GM19372 (cell line): ENCODE results near the gene KCTD1.
A peak's percentile ranks its signal among the peaks of the same experiment; 100 is the strongest.

Experiments used
- ATAC-seq: cut with Tn5 transposase; IDR thresholded peaks from one replicate; pipeline ENCODE4 v1.9.1; 2021; ENCODE audit warnings: mild to moderate bottlenecking, low read depth, moderate library complexity; ENCODE audit not compliant: unreplicated experiment

Gene KCTD1

DNA sequence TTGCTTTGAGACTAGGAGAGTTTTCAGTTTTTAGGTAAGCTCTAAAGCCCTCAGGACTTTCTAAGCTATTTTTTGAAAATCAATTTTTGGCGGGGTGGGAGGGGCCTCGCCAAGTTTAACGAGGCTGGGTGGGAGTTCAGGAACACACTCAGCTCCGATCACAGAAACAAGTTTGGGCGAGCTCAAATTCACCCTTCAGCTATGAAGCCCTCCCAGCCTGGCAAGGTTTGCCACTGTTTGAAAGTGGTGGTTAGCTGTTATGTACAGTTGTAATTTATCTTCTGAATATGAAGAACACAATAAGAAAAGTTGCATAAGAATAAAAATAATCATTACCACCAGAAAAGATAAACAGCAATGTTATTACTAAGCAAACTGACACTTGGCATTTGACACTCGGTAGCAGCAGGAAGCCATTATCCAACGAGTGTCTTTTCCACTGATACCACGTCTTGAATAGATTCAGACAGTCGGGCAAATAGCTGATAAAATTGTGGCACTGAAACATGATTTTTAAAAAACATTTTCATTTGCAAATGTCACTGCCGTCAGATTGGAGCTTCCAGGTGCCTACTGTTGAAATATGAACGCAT is 59.8 kb downstream of the KCTD1 start:
- ATAC-seq: no peak

DNA sequence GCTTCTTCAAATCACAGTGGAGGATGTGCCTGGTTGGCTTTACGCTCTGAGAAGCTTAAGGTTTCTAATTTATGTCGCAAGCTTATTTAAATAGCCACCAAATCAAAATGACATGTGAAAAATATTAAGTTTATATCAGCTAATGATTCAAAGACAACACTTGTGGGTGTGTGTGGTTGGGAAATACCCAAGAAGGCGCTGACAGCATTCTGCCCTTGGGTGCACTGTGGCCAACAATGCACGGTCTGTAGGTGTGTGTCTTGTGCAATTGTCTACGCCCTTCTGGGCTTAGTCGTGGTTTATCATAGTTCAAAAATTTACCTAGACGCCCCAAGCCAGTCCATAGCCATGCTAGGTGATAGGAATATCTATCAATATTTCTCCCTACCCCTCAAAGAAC is 60.9 kb downstream of the KCTD1 start:
- ATAC-seq: peak; percentile 87

DNA sequence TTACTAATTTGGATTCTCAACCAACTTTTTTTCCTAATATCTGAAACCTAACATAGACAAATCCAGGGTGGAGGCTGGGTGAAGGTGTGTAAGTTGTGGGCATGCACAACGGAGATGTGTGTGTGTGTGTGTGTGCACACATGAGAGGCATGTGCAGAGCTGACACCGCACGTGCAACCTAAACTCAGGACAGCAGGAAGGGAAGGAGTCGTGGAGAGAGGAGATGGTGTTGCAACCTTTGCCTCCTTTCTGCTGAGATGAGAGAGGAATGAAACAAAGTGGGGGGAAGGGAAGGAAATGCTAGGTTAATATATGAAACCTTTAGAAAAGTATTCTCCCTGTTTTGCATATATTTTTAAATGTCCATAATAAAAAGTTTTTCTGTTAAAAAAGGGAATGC is 64.7 kb downstream of the KCTD1 start:
- ATAC-seq: no peak

DNA sequence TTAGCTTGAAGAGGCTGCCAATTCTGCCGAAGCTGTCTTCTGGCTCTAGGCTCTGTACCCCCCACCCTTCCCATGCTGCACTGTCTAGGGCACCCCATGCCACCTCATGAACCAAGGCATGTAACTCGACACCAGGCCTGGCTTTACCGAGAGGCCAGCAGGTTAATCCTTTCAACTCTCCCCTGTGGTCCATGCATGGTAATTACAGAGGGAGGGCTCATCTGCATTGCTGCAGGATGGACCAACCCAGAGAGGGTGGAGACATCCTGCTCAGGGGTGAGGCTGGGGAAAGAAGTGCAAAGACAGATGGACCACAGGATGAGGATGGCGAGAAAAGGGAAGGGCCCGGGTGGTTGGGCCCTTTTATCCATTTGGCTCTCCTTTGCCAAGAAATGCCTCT is 65.8 kb downstream of the KCTD1 start:
- no peak for ATAC-seq

DNA sequence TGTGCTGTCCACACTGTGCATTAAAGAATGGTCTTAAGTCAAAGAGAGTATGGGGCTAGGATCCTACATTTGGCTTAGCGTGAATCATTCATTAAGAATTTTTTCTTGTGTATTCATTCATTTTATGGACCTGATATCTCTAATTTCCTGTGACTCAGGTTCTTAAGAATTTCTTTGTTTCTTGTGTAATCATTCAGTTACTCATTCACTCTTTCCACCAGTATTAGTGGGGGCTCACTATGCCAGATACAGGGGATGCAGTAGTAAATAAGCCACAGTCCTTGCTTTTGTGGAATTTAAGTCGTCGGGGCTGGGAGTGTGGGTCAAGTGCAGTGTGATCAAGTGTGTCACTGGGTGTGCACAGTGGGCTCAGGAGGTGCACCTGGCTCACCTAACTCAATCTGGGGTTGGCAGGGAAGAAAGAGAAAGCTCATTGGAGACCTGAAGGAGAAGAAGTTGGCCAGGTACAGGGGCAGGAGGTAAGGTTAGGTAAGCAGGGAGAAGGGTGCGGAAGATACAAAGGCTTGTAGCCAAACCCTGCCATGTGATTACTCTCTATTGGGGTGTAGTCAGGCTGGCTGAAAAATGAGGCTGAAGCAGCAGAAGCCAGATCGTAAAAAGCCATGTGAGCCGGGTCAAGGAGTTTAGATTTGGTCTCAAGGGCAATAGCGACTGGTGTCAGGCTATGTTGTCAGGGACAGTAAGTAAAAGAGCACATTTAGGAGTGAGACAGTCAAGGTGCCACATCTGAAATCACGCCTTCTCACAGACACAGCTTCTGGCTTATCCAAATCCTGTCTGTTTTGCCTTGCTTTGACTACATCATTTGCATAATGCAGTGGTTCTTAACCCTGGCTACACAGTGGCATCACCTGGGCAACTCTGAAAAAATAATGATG is 67.2 kb downstream of the KCTD1 start:
- no peak for ATAC-seq

DNA sequence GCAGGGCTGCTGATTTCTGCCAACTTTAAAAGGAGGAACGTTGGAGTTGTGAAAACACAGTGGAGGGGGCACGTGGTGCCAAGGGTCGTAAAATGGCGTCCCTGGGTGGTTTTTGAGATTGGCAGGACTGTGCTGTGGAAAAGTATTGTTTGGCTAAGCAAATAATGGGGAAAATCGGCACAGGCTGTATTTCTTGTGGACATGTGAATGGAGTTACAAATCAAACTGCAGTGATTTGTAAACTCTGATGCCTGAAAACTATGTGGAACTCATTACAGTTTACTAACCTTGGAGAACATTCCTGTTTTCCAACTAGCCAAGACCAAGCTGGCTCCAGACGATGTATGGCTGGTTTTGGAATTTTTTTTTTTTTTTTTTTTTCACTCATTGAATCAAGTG is 68.7 kb downstream of the KCTD1 start:
- ATAC-seq: no peak

DNA sequence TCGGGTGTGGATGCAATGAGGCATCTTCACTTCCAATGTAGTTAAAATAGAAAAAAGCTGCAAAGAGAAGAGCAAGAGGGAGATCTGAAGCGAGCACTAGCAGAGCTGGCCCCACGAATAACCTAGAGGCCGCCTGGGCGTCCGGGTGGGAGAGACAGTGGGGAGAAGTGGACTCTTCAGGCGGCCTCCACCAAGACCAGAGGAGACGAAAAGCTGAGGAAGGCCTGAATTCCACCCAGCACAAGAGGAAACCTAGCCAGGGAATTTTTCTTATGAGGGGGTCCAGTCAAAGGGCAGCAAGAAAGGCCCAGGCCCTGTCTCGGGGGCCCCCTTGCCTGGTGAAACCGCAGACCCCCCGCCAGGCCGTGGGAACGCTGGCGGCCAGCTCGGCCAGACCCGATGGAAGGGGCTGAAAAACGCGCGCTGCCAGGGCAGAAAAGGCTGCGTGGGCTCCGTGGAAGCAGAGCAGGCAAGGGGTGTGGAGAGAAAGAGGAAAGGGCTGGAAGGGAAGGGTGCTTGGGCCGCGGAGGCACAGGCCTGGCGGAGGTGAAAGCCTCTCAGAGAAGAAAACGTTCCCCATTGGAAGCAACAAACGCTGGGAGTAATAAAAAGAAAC is 69.2 kb downstream of the KCTD1 start:
- ATAC-seq: no peak

DNA sequence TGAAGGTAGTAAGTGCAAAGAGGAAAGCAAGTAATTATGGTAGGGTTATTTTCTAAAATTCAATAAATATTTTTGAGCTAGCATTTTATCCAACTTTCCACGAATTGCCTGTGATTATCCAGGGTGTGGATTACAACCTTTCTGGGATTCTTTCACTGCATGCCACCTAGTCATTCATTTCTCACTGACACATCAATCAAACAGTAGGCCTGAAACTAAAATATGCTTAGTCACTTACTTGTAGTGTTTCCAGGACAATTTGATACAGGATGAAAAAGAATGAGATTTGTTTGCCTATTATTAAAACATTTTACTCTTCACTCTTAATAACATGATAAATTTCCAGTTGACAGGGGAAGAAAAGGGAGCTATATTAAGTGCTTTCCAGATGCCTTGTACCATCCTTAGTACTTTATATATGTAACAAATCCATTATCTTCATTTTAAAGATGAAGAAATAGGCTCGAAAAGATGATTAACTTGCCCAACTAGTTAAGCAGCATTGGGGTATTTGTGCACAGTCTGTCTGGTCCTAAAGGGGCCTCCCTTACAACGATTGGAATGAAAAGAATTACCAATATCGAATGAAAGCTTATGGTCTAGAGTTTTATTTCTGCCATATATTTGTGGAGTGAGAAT is 70.4 kb downstream of the KCTD1 start:
- ATAC-seq: no peak

DNA sequence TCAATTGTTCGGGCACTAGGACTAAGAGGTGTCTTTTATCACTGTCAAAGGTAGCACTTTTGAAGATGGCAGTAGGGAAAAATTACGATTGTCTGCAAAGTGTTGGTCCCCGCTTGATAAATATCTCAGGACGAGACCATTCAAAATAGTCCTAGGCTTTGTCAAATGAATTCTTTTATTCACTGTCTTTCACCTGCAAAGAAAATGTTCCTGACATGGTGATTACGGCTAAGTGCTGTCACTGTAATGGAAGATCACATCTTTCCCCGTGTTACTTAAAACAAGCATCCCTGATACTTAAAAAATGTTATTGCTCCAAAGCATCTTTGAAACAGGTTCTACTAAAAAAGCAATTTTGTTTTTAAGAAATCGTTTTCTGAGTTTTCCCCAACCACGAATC is 71.7 kb downstream of the KCTD1 start:
- ATAC-seq: no peak

DNA sequence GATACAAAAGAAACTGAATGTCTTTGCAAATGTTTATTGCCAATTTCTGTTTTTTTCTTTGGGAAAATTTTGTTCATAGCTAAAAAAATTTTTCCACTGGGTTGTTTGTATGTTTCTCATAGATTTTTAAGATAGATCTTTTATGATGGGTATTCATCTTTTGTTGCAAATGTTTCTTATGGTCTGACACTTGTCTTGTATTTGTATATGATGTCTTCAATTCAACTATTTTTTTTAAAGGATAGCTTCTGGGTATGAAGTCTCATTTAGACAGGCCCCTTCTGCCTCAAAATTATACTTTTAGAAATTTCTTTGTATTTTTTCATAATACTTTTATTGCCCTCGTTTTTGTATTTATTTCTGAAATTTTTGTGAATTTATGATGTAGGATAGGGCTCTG is 73.8 kb downstream of the KCTD1 start:
- no peak for ATAC-seq

DNA sequence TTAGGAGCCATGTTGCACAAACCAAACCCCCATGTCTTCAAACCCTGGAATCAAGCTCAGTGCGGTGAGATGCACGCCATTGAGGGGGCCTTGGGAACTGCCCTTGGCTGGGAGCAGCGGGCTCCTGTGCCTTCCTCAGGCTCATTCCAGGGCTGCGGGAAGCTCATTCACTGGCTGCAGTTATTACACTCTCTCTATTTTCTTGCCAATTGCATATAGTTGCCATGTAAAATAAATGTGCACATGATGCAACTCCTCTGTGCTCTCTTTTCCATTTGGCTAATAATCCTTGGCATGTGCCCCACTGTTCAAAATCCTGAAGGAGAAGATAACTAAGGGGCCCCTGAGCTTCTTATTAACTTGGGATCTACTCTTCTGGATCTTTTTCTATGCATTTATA is 74.7 kb downstream of the KCTD1 start:
- no peak for ATAC-seq

DNA sequence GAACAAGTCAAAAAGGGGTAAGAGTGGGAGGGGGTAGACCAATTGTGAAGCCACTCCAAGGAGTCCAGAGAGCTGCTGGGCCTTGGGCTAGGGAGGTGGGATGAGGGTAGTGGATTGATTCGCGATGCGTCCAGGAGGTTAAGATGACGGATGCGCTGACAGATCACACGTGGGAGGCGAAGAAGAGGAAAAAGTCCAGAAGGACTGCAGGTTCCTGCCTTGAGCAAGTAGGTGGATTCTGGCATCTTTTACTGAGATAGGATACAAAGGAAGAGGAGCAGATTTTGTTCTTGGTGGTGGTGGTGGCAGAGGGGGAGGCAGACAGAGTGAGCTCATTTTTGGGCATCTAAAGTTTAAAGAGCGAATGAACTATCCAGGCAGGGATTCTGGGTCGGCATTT is 76.5 kb downstream of the KCTD1 start:
- ATAC-seq: no peak

DNA sequence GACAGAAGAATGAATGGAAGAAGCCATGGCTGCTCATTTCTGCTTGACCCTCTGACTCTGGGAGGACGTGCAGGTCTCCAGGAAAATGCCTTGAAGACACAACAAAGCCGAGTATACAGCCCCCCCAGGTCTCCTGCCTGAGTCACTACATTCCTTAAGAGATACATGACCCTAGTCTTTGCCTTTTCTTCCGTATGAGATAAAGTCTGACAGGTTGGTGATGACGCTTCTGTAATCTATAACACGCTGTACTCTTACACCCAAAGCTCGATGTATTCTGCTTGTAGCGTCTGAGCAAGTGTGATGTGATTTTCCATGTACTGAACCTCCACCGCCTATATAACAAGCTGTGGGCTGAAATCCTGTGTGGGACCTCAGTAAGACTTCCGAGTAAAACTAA is 77.3 kb downstream of the KCTD1 start:
- no peak for ATAC-seq

DNA sequence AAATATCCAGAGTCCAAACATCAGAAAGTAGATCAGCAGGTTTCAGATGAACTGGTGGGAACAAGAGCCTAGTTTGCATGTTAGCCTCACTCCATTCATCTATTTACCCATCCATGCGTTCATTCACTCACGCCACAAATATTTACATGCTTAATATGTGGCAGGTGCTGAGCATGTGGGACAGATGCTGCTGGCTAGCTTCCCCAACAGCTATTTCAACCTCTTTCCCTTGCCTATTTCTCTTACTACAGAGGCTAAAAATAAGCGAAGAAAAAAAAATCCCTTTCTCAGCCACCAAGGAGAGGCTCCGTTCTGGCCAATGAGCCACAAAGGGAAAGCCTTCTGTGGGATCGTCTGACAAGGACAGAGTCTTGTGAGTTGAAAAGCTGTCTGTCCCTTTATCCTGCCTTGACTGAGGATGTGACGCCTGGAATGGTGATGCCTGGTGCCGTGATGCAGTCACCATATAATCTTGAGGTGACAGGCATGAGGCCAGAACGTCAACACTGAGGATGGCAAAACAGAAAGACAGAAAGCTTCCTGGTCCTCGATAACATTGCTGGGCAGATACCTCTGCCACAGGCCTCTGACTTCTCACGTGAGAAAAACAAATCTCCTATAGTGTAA is 78.2 kb downstream of the KCTD1 start:
- ATAC-seq: peak; percentile 67

DNA sequence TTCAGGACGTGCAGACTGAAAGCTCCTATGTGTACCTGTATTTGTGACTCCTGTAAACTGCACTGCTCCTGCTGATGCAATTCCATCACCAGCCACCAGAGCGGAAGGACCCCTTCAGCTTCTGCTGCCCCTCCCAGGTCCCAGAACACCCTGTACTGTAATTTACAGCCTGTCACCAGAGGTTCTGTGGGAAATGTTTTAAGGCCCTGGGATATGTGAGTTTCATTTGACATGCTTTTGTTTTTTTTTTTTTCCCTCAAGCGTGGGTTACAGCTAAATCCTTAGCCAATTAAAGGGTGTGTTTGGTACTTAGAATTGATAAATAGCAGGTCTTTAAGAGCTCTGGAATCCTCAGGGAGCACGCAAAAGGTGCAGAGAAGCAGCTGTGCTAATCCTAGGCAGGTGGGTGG is 79.4 kb downstream of the KCTD1 start:
- ATAC-seq: peak; percentile 61

DNA sequence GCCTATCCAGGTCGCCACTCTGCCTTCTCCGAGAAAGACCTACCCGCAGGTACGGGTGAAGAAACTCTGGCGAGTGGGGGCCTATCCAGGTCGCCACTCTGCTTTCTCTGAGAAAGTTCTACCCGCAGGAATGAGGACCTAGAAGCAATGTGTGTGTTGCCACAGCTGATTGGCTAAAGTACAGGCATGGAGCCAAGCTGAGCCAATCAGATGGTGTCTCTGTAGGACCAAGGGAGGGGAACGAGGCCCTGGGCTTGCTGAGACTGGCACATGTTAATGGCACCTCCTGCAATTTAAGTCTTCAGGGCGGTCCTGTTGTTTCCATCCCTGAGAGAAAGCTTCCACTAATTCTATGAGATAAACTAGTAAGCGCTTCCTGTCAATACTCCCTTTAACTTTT is 82.3 kb downstream of the KCTD1 start:
- no peak for ATAC-seq

DNA sequence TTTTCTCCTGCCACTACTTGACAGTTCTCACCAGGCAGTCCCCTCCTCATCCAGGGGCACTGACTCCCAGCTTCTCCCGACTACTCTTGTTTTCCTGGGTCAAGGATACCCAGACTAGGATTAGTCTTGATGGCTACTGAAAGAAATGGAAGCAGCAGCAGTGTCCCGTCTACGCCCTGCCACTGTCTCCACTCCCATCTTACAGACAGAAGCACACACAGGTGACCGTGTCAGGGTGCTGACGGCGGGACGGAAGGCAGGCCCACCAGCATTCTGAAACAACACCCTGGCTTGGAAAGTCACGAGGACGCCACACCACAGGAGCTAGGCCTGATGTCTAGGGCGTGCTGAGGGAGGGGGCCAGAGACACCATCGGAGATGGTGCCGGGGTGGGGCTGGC is 82.9 kb downstream of the KCTD1 start:
- no peak for ATAC-seq

DNA sequence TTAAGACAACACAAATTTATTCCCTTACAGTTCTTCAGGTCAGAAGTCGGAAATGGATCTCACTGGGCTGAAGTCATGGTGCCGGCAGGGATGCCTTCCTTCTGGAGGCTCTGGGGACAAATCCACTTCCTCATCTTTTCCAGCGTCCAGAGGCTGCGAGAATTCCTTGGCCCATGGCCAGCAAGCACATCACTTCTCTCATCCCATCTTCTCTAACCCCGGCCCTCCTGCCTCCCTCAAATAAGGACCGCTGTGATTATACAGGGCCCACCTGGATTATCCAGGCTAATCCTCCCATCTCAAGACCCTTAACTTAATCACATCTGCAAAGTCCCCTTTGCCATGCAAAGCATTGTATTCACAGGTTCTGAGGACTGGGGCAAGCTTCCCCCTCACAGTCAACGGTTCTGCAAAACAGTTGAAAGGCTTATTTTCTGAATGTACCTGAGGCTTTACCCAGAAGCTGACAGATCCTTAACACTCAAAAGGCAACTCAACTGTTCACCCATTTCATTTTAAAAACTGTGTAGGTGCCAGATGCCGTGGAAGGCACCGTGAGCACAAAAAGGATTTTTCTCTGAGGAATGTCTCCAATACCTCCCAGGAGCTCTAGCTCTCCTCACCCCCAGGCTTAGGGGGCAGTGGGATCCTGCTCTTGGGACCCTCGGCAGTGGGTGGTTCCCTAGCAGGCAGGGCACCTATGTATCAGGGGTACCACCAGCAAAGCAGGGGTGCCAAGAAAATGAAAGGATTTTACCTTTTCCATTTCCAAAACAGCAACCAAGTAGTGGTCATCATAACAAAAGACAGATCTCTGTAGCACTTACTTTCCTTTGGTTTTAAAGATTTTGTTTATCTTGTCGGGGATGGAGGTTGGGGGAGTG is 84.0 kb downstream of the KCTD1 start:
- ATAC-seq: no peak

DNA sequence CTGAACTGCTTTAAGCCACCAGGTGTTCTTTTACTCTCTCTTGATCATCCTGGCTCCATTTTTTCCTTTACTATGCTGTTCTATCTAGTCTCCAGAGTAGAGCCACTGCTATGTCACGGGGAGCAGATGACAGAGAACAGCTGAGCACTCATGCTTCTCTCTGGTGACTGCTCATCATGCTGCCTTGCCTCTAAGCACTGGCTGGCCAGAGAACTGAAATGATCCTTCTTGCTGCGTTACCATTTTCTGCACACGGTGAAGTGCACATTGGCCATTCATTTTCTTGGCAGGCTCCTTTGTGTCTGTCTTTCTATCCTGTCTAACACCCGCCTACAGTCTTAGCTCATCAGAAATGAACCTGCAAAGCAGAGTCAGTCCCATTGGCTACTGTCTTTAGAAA is 86.0 kb downstream of the KCTD1 start:
- ATAC-seq: no peak

DNA sequence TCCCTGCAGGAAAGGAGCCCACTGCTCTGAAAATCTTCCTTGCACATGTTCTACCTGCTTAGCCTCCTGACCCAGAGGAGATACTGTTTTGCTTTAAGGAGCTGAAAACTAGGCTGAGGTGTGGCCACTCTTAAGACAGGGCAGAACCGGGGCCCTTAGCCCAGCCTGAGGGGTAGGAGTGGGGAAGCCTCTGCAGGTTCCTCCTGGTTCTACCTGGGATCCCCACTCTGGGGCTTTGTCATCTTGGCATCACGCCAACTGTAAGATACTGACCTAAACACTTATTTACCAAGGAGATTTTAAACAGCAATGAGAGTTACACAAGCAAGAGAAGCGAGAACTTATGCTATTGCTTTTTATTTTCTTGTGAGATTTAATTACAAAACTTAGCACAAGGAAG is 86.9 kb downstream of the KCTD1 start:
- no peak for ATAC-seq
